ENCODE data around the gene USP46.

DNA sequence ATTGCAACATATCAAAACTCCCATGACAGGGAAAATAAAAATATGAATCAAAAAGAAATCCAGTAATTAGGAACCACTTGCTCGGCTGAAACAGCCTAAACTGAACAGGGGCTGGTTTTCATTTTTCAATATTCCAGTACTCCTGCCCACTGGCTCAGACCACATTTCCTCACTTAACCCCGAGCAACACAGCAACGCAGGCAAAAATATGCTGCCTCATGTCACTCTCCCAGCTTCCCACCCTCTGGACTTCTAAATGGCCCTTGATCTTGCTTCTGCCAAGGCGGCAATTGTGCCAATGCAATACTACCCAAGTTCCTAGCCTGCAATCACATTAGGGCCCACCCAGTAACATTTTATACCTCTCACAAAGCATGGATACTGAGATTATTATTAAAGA lies 30.6 kb downstream of the USP46 start:
- TF ChIP-seq POLR2A (IDR thresholded peaks at IDR 0.05), result no peak
- TF ChIP-seq, protein P1, sequence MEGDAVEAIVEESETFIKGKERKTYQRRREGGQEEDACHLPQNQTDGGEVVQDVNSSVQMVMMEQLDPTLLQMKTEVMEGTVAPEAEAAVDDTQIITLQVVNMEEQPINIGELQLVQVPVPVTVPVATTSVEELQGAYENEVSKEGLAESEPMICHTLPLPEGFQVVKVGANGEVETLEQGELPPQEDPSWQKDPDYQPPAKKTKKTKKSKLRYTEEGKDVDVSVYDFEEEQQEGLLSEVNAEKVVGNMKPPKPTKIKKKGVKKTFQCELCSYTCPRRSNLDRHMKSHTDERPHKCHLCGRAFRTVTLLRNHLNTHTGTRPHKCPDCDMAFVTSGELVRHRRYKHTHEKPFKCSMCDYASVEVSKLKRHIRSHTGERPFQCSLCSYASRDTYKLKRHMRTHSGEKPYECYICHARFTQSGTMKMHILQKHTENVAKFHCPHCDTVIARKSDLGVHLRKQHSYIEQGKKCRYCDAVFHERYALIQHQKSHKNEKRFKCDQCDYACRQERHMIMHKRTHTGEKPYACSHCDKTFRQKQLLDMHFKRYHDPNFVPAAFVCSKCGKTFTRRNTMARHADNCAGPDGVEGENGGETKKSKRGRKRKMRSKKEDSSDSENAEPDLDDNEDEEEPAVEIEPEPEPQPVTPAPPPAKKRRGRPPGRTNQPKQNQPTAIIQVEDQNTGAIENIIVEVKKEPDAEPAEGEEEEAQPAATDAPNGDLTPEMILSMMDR (IDR thresholded peaks at IDR 0.05), result no peak
